ENCODE data around the gene LYRM4.

DNA sequence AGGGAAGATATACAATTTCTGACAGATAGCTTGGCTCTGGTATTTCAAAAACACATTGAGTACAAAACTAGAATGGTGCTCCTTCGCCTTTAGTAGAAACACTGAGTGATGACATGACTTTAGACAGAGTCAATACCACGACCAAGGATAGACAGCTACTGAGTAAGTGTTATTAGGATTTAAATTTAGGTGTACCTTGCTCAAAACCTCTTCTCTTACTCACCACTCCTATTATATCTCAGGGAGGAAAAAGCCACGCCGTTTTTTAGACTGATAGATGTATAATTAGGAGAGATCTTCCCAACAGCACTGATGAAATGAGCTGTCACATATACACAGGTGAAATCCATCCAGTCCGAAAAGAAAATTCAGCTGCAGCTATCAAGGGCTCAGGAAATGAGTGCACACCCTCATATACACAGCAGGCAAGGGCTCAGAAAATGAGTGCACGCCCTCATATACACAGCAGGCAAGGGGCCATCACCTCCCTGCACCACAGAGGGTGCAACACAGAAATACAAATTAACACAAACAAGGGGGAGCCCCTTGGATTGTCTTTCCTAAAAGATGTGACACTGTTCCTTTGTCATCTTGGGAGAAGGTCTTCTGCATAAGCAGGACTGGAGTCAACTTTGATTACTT lies 53.7 kb downstream of the LYRM4 start:
- TF ChIP-seq POLR2A (IDR thresholded peaks at IDR 0.05), result no peak
- TF ChIP-seq, protein P1, sequence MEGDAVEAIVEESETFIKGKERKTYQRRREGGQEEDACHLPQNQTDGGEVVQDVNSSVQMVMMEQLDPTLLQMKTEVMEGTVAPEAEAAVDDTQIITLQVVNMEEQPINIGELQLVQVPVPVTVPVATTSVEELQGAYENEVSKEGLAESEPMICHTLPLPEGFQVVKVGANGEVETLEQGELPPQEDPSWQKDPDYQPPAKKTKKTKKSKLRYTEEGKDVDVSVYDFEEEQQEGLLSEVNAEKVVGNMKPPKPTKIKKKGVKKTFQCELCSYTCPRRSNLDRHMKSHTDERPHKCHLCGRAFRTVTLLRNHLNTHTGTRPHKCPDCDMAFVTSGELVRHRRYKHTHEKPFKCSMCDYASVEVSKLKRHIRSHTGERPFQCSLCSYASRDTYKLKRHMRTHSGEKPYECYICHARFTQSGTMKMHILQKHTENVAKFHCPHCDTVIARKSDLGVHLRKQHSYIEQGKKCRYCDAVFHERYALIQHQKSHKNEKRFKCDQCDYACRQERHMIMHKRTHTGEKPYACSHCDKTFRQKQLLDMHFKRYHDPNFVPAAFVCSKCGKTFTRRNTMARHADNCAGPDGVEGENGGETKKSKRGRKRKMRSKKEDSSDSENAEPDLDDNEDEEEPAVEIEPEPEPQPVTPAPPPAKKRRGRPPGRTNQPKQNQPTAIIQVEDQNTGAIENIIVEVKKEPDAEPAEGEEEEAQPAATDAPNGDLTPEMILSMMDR (IDR thresholded peaks at IDR 0.05), result no peak

Measured in right lobe of liver (tissue), 4 donors.